Activated CD8-positive, alpha-beta memory T cell treated with anti-CD3 and anti-CD28 coated beads, Interleukin-2, amount 10 ng/mL, durations not matched to agents 7 days and 5 days (primary cell): ENCODE results near the gene HDLBP. TPM values are rescaled to one million over a fixed set of nuclear protein-coding genes. Genes with fewer than 3 reads are reported as not detected.

Experiments used
- ATAC-seq: fragments of 150-1000 bp; cut with Tn5 transposase; one replicate; pipeline ENCODE4 v1.10.0; 2021; ENCODE audit warnings: moderate library complexity
- CTCF ChIA-PET: fragments of 350-600 bp; sonication (Branson Sonifier 250); formaldehyde crosslinking; loops from one replicate; lab custom pipeline; 2021; ENCODE audit warnings: antibody characterized with exemption; lab: Charles Lee
- DNase-seq: peaks from one replicate; pipeline ENCODE4 v3.0.0-alpha.2; 2020
- H3K27ac Mint-ChIP-seq: one replicate; pipeline ENCODE4 v1.8.0; 2021; ENCODE audit warnings: mild to moderate bottlenecking, mixed read lengths
- H3K27me3 Mint-ChIP-seq: one replicate; pipeline ENCODE4 v1.8.0; 2021; ENCODE audit warnings: mixed read lengths
- H3K36me3 Mint-ChIP-seq: one replicate; pipeline ENCODE4 v1.8.0; 2021; ENCODE audit warnings: mild to moderate bottlenecking, mixed read lengths
- H3K4me1 Mint-ChIP-seq: one replicate; pipeline ENCODE4 v1.8.0; 2021; ENCODE audit warnings: mixed read lengths
- H3K4me3 Mint-ChIP-seq: one replicate; pipeline ENCODE4 v1.8.0; 2021; ENCODE audit warnings: mild to moderate bottlenecking, moderate library complexity, mixed read lengths
- H3K9me3 Mint-ChIP-seq: one replicate; pipeline ENCODE4 v1.8.0; 2022; ENCODE audit warnings: low read depth, mixed read lengths
- total RNA-seq, 2 experiments: library from RNA; stranded (reverse); gene quantifications; one replicate each; pipeline ENCODE4 v1.2.3, GENCODE V29; 2021

HDLBP gene
- total RNA-seq, 2 experiments from 2014 or later = 176 to 232 TPM

- Mint-ChIP-seq H3K4me3 (no peak overlapping the region), H3K4me1 (no peaks in the 10 kb centered on the region), H3K27me3 (no peaks in the 10 kb centered on the region), H3K9me3 (no peaks in the 10 kb centered on the region), H3K27ac (no peak overlapping the region), H3K36me3 (peaks cover 53% of the 10 kb centered on the region)
- ATAC-seq (no peak), DNase-seq (no peak)
- CTCF ChIA-PET = interaction anchor here (0.7 kb wide), 1 partner anchor 38 kb away, joined by 3 read pairs; no protein-coding TSS in a partner anchor
These were observed 73.8 kb downstream of the HDLBP start for GRCh38 chr2:241241669-241242068.

GRCh38 chr2:241240320-241241004 is 75.0 kb downstream of the HDLBP start:
- Mint-ChIP-seq H3K4me3 (no peak overlapping the region), H3K27me3 (no peaks in the 10 kb centered on the region), H3K4me1 (no peaks in the 10 kb centered on the region), H3K9me3 (no peaks in the 10 kb centered on the region), H3K36me3 (peaks cover 46% of the 10 kb centered on the region), H3K27ac (no peak overlapping the region)
- no peak for ATAC-seq
- no peak for DNase-seq
- CTCF ChIA-PET = no interaction called here

GRCh38 chr2:241239552-241240202 is 75.8 kb downstream of the HDLBP start:
- Mint-ChIP-seq H3K27me3 (no peaks in the 10 kb centered on the region), H3K27ac (no peak overlapping the region), H3K9me3 (no peaks in the 10 kb centered on the region), H3K4me3 (no peak overlapping the region), H3K4me1 (no peaks in the 10 kb centered on the region), H3K36me3 (peaks cover 51% of the 10 kb centered on the region)
- CTCF ChIA-PET = no interaction called here
- DNase-seq (no peak), ATAC-seq (no peak)

- no peaks in the 10 kb centered on the region for H3K27me3 Mint-ChIP-seq
- H3K4me1 Mint-ChIP-seq = no peaks in the 10 kb centered on the region
- no peak overlapping the region for H3K4me3 Mint-ChIP-seq
- ATAC-seq (no peak), DNase-seq (no peak)
- CTCF ChIA-PET = no interaction called here
- no peak overlapping the region for H3K27ac Mint-ChIP-seq
- H3K36me3 Mint-ChIP-seq = peaks cover 49% of the 10 kb centered on the region
- H3K9me3 Mint-ChIP-seq = no peaks in the 10 kb centered on the region
These were observed 76.7 kb downstream of the HDLBP start for GRCh38 chr2:241238693-241239198.

- peaks cover 48% of the 10 kb centered on the region for H3K36me3 Mint-ChIP-seq
- no peaks in the 10 kb centered on the region for H3K27me3 Mint-ChIP-seq
- DNase-seq = no peak
These were observed 77.5 kb downstream of the HDLBP start for GRCh38 chr2:241237949-241238371.

GRCh38 chr2:241237047-241237446 is 78.4 kb downstream of the HDLBP start:
- CTCF ChIA-PET = interaction anchor here (0.6 kb wide), 1 partner anchor 355 kb away, joined by 3 read pairs; no protein-coding TSS in a partner anchor
- ATAC-seq (no peak), DNase-seq (no peak)
- no peaks in the 10 kb centered on the region for H3K4me1 Mint-ChIP-seq
- H3K36me3 Mint-ChIP-seq = peaks cover 42% of the 10 kb centered on the region
- H3K27me3 Mint-ChIP-seq = no peaks in the 10 kb centered on the region
- no peak overlapping the region for H3K4me3 Mint-ChIP-seq
- no peak overlapping the region for H3K27ac Mint-ChIP-seq
- no peaks in the 10 kb centered on the region for H3K9me3 Mint-ChIP-seq

More at GRCh38 chr2:241237949-241238371, 77.5 kb downstream of the HDLBP start:
- H3K27ac Mint-ChIP-seq = no peak overlapping the region
- no peak for ATAC-seq
- H3K4me3 Mint-ChIP-seq = no peak overlapping the region
- CTCF ChIA-PET = no interaction called here
- no peaks in the 10 kb centered on the region for H3K4me1 Mint-ChIP-seq
- no peaks in the 10 kb centered on the region for H3K9me3 Mint-ChIP-seq

- no peak overlapping the region for H3K4me3 Mint-ChIP-seq
- DNase-seq (no peak), ATAC-seq (no peak)
- H3K36me3 Mint-ChIP-seq = peaks cover 41% of the 10 kb centered on the region
- no peak overlapping the region for H3K27ac Mint-ChIP-seq
- H3K9me3 Mint-ChIP-seq = no peaks in the 10 kb centered on the region
- no peaks in the 10 kb centered on the region for H3K4me1 Mint-ChIP-seq
- no peaks in the 10 kb centered on the region for H3K27me3 Mint-ChIP-seq
- CTCF ChIA-PET = no interaction called here
These were observed 79.4 kb downstream of the HDLBP start for GRCh38 chr2:241235859-241236593.

- CTCF ChIA-PET = no interaction called here
- peaks cover 38% of the 10 kb centered on the region for H3K36me3 Mint-ChIP-seq
- no peaks in the 10 kb centered on the region for H3K27me3 Mint-ChIP-seq
- ATAC-seq (no peak), DNase-seq (no peak)
- H3K4me1 Mint-ChIP-seq = no peaks in the 10 kb centered on the region
- H3K27ac Mint-ChIP-seq = no peak overlapping the region
- no peak overlapping the region for H3K4me3 Mint-ChIP-seq
- H3K9me3 Mint-ChIP-seq = no peaks in the 10 kb centered on the region
These were observed 80.3 kb downstream of the HDLBP start for GRCh38 chr2:241234962-241235740.

- H3K9me3 Mint-ChIP-seq = no peaks in the 10 kb centered on the region
- ATAC-seq (no peak), DNase-seq (no peak)
- H3K4me3 Mint-ChIP-seq = no peak overlapping the region
- CTCF ChIA-PET = no interaction called here
- no peaks in the 10 kb centered on the region for H3K27me3 Mint-ChIP-seq
- peaks cover under 1% of the 10 kb centered on the region for H3K4me1 Mint-ChIP-seq
- peaks cover 31% of the 10 kb centered on the region for H3K36me3 Mint-ChIP-seq
- H3K27ac Mint-ChIP-seq = no peak overlapping the region
These were observed 81.2 kb downstream of the HDLBP start for GRCh38 chr2:241234066-241234790.

- CTCF ChIA-PET = interaction anchor here (1.7 kb wide), 1 partner anchor 14 kb away, joined by 4 read pairs; no protein-coding TSS in a partner anchor
- Mint-ChIP-seq H3K4me3 (no peak overlapping the region), H3K27ac (no peak overlapping the region), H3K36me3 (peaks cover 32% of the 10 kb centered on the region), H3K27me3 (no peaks in the 10 kb centered on the region), H3K4me1 (peaks cover 4% of the 10 kb centered on the region), H3K9me3 (no peaks in the 10 kb centered on the region)
- no peak for DNase-seq
- ATAC-seq = no peak
These were observed 82.5 kb downstream of the HDLBP start for GRCh38 chr2:241232736-241233575.

GRCh38 chr2:241230435-241230834 is 85.0 kb downstream of the HDLBP start:
- H3K4me1 Mint-ChIP-seq = peaks cover 4% of the 10 kb centered on the region
- CTCF ChIA-PET = no interaction called here
- ATAC-seq = no peak
- no peak overlapping the region for H3K27ac Mint-ChIP-seq
- peaks cover 34% of the 10 kb centered on the region for H3K36me3 Mint-ChIP-seq
- H3K4me3 Mint-ChIP-seq = no peak overlapping the region
- no peaks in the 10 kb centered on the region for H3K27me3 Mint-ChIP-seq
- H3K9me3 Mint-ChIP-seq = no peaks in the 10 kb centered on the region
- DNase-seq = no peak
